HG02610 (cell line): ENCODE measurements around the gene CEMIP2.
A peak's percentile ranks its signal among the peaks of the same experiment; 100 is the strongest.
"Not testable (repeated sequence)": the region's sequence is repeated elsewhere in the genome, so short reads cannot be mapped to it uniquely, and the experiment has no call there.

Experiments
- ATAC-seq: cut with Tn5 transposase; IDR thresholded peaks from one replicate; pipeline ENCODE4 v1.9.1; 2021; ENCODE audit warnings: mild to moderate bottlenecking, moderate library complexity; ENCODE audit not compliant: unreplicated experiment

The CEMIP2 gene

GRCh38 chr9:71768388-71769174 is at the start of gene CEMIP2:
TSS of gene CEMIP2 (minus strand) at chr9:71768513. CDS start at chr9:71750373, 18,140 bp downstream.
- ATAC-seq: peak; percentile 76

- no peak for ATAC-seq
Measured at GRCh38 chr9:71816916-71817451, 48.7 kb upstream of the CEMIP2 start.

GRCh38 chr9:71814815-71815214 is 46.5 kb upstream of the CEMIP2 start:
- ATAC-seq: no peak

- no peak for ATAC-seq
Measured at GRCh38 chr9:71814226-71814625, 45.9 kb upstream of the CEMIP2 start.

- ATAC-seq: no peak
Measured at GRCh38 chr9:71812385-71812784, 44.1 kb upstream of the CEMIP2 start.

- ATAC-seq: no peak
Measured at GRCh38 chr9:71808068-71808467, 39.8 kb upstream of the CEMIP2 start.

- ATAC-seq: peak; percentile 89
Measured at GRCh38 chr9:71806901-71807307, 38.6 kb upstream of the CEMIP2 start.

- ATAC-seq: not testable (repeated sequence)
Measured at GRCh38 chr9:71805096-71805495, 36.8 kb upstream of the CEMIP2 start.

GRCh38 chr9:71801826-71802225 is 33.5 kb upstream of the CEMIP2 start:
- no peak for ATAC-seq

- no peak for ATAC-seq
Measured at GRCh38 chr9:71797266-71797665, 29.0 kb upstream of the CEMIP2 start.

- no peak for ATAC-seq
Measured at GRCh38 chr9:71796100-71796767, 27.9 kb upstream of the CEMIP2 start.

- peak; percentile 86 for ATAC-seq
Measured at GRCh38 chr9:71795097-71795813, 26.9 kb upstream of the CEMIP2 start.

GRCh38 chr9:71793386-71794105 is 25.2 kb upstream of the CEMIP2 start:
- ATAC-seq: no peak

GRCh38 chr9:71791875-71792274 is 23.6 kb upstream of the CEMIP2 start:
- ATAC-seq: no peak

- no peak for ATAC-seq
Measured at GRCh38 chr9:71790296-71790695, 22.0 kb upstream of the CEMIP2 start.

GRCh38 chr9:71783120-71783523 is 14.8 kb upstream of the CEMIP2 start:
- ATAC-seq: peak; percentile 93

- ATAC-seq: peak; percentile 59
Measured at GRCh38 chr9:71781391-71781790, 13.1 kb upstream of the CEMIP2 start.

- no peak for ATAC-seq
Measured at GRCh38 chr9:71780953-71781352, 12.6 kb upstream of the CEMIP2 start.

- ATAC-seq: no peak
Measured at GRCh38 chr9:71778085-71778484, 9.8 kb upstream of the CEMIP2 start.

- ATAC-seq: peak; percentile 66
Measured at GRCh38 chr9:71774920-71775319, 6.6 kb upstream of the CEMIP2 start.

GRCh38 chr9:71772726-71773125 is 4.4 kb upstream of the CEMIP2 start:
- ATAC-seq: no peak
